22Rv1 (cell line): ENCODE measurements around the gene PPP1R2.

ENCODE experiments used
- H3K27ac ChIP-seq: fragments of 450-650 bp; 2 replicates; pipeline ENCODE4 v1.5.1; 2017
- CTCF ChIP-seq: fragments of 450-650 bp; IDR thresholded peaks from 2 replicates; pipeline ENCODE4 v1.5.1; 2017; ENCODE audit warnings: mild to moderate bottlenecking
- ZFX ChIP-seq: fragments of 450-650 bp; IDR thresholded peaks from 2 replicates; pipeline ENCODE4 v1.6.1; 2017; ENCODE audit warnings: antibody characterized with exemption, borderline replicate concordance

The PPP1R2 gene

GRCh38 chr3:195583831-195584542 lies 40.9 kb upstream of the PPP1R2 start, which contains the start of gene APOD:
Gene APOD (minus strand): TSS chr3:195583940. CDS start chr3:195579461, 4,479 bp downstream.
- H3K27ac ChIP-seq: peak within 1 kb of the TSS; percentile 43
- TF ChIP-seq ZFX: no peak
- TF ChIP-seq CTCF: no peak

GRCh38 chr3:195582947-195583346 lies 39.8 kb upstream of the PPP1R2 start:
- no peak overlapping the region for H3K27ac ChIP-seq
- no peak for TF ChIP-seq CTCF

GRCh38 chr3:195580744-195581443 lies 37.8 kb upstream of the PPP1R2 start:
- no peak for TF ChIP-seq ZFX
- no peak for TF ChIP-seq CTCF
- no peak overlapping the region for H3K27ac ChIP-seq

GRCh38 chr3:195579281-195579680 lies 36.2 kb upstream of the PPP1R2 start:
- TF ChIP-seq ZFX (no peak), CTCF (no peak)

GRCh38 chr3:195578565-195578964 lies 35.4 kb upstream of the PPP1R2 start:
- no peak overlapping the region for H3K27ac ChIP-seq
- TF ChIP-seq ZFX (no peak), CTCF (no peak)

More at GRCh38 chr3:195579281-195579680, 36.2 kb upstream of the PPP1R2 start:
- H3K27ac ChIP-seq: no peak overlapping the region

- no peak overlapping the region for H3K27ac ChIP-seq
- TF ChIP-seq CTCF (no peak), ZFX (no peak)
Measured at GRCh38 chr3:195577645-195578177, 34.6 kb upstream of the PPP1R2 start.

GRCh38 chr3:195574497-195575304 lies 31.6 kb upstream of the PPP1R2 start:
- TF ChIP-seq ZFX (no peak), CTCF (no peak)
- no peak overlapping the region for H3K27ac ChIP-seq
